Panc1 (cell line): ENCODE measurements around the gene PRR14L. TPM values are rescaled to one million over a fixed set of nuclear protein-coding genes. Genes with fewer than 3 reads are reported as not detected.

Experiments
- ATAC-seq: fragments of 200-7000 bp; cut with Tn5 transposase; 2 replicates; pipeline ENCODE4 v1.9.1; 2020; ENCODE audit warnings: mild to moderate bottlenecking, moderate library complexity
- BruUV-seq: library from RNA; stranded (reverse); fragments of 400-500 nt; replicated peaks from 2 replicates; lab custom pipeline; 2021; lab: Mats Ljungman, UMichigan
- CTCF ChIA-PET: fragments of 300-600 bp; sonication (Branson Sonifier 250); formaldehyde crosslinking; loops from one replicate; lab custom pipeline; 2022; ENCODE audit warnings: antibody characterized with exemption; lab: Charles Lee
- POLR2A ChIA-PET: fragments of 300-600 bp; sonication (Branson Sonifier 250); formaldehyde crosslinking; loops from one replicate; lab custom pipeline; 2022; ENCODE audit warnings: antibody characterized with exemption; lab: Charles Lee
- DNase-seq: peaks from one replicate; pipeline ENCODE4 v3.0.0-alpha.2; 2010; ENCODE audit warnings: low read depth, low spot score
- H3K27ac ChIP-seq: 2 replicates; pipeline ENCODE4 v1.5.1; 2011; ENCODE audit warnings: mild to moderate bottlenecking, low read length, inconsistent platforms
- H3K27me3 ChIP-seq: fragments of 200-500 bp; sonication (Bioruptor generic); 2 replicates; pipeline ENCODE4 v1.6.0; 2014; ENCODE audit warnings: low read length, inconsistent platforms; ENCODE audit not compliant: control insufficient read depth, insufficient read depth
- H3K36me3 ChIP-seq: fragments of 200-500 bp; sonication (Bioruptor generic); 2 replicates; pipeline ENCODE4 v1.5.1; 2014; ENCODE audit warnings: inconsistent platforms, mild to moderate bottlenecking, low read length, moderate library complexity; ENCODE audit not compliant: control insufficient read depth, insufficient read depth
- H3K4me1 ChIP-seq: 2 replicates; pipeline ENCODE4 v1.5.1; 2011; ENCODE audit warnings: inconsistent platforms, mild to moderate bottlenecking, low read length, moderate library complexity; ENCODE audit not compliant: control insufficient read depth, insufficient read depth
- H3K4me3 ChIP-seq, 2 experiments: 2 replicates each; pipeline ENCODE4 v1.5.1; 2011 to 2012; ENCODE audit warnings: low read depth in 2 of 2, low read length in 2 of 2, mild to moderate bottlenecking in 2 of 2, inconsistent platforms in 1 of 2, moderate library complexity in 1 of 2
- H3K9me3 ChIP-seq: fragments of 200-500 bp; sonication (Bioruptor generic); 2 replicates; pipeline ENCODE4 v1.5.1; 2014; ENCODE audit warnings: low read depth, mild to moderate bottlenecking, inconsistent platforms, low read length, moderate library complexity; ENCODE audit not compliant: control insufficient read depth, insufficient read depth
- CTCF ChIP-seq: fragments of 450-650 bp; IDR thresholded peaks from 2 replicates; pipeline ENCODE4 v1.5.1; 2017; ENCODE audit warnings: mild to moderate bottlenecking
- POLR2AphosphoS5 ChIP-seq: IDR thresholded peaks from 2 replicates; pipeline ENCODE4 v1.6.1; 2012; ENCODE audit warnings: mild to moderate bottlenecking, low read depth, low read length, moderate library complexity
- REST ChIP-seq, 2 experiments: IDR thresholded peaks; 2 replicates each; pipeline ENCODE4 v1.6.1; 2011 to 2012; ENCODE audit warnings: low read depth in 2 of 2, control low read depth in 1 of 2, low read length in 1 of 2, mild to moderate bottlenecking in 1 of 2, moderate library complexity in 1 of 2; ENCODE audit not compliant: insufficient read depth in 1 of 2
- SIN3A ChIP-seq: IDR thresholded peaks from 2 replicates; pipeline ENCODE4 v1.6.1; 2012; ENCODE audit warnings: low read depth, mild to moderate bottlenecking, low read length, moderate library complexity, borderline replicate concordance; ENCODE audit not compliant: insufficient read depth
- TCF7L2 ChIP-seq: IDR thresholded peaks from 2 replicates; pipeline ENCODE4 v1.6.1; 2011; ENCODE audit warnings: mild to moderate bottlenecking, low read depth, low read length, inconsistent platforms
- in situ Hi-C: cut with HindIII; loops from 2 replicates; pipeline ENCODE4 v1.10.0; 2016; ENCODE audit warnings: low sequenced_read_pairs, low pct_unique_long_range_greater_than_20kb
- intact Hi-C: fragments of 100-400 bp; cut with micrococcal nuclease; formaldehyde crosslinking; loops from one replicate; pipeline ENCODE4 v1.10.0; 2022; ENCODE audit not compliant: unreplicated experiment
- total RNA-seq: library from RNA; stranded (reverse); gene quantifications from one replicate; pipeline ENCODE4 v1.2.1, GENCODE V29; 2021; ENCODE audit not compliant: unreplicated experiment

Gene PRR14L
- total RNA-seq, 1 experiment from 2014 or later: 45.7 TPM

- Histone ChIP-seq H3K36me3 (no peaks in the 10 kb centered on the region), H3K4me3 (no peak overlapping the region), H3K27ac (no peak overlapping the region), H3K9me3 (no peaks in the 10 kb centered on the region), H3K4me1 (peaks cover 3% of the 10 kb centered on the region; the same call in 1 of the 2 replicates), H3K27me3 (no peaks in the 10 kb centered on the region)
- POLR2A ChIA-PET: interaction anchor here (0.6 kb wide), 1 partner anchor 131 kb away, joined by 9 read pairs; no protein-coding TSS in a partner anchor
- no TSS peak for BruUV-seq
- no peak for ATAC-seq
- CTCF ChIA-PET: no interaction called here
- no peak for TF ChIP-seq TCF7L2
- TF ChIP-seq CTCF: no peak
- DNase-seq: no peak
- intact Hi-C loops: no loop called here
- in situ Hi-C loops: no loop called here
Observed at GRCh38 chr22:31680861-31681341, 69.0 kb downstream of the PRR14L start.

- ChIA-PET CTCF (no interaction called here), POLR2A (no interaction called here)
- no peak for DNase-seq
- H3K36me3 ChIP-seq: no peaks in the 10 kb centered on the region
- H3K4me1 ChIP-seq: peaks cover 3% of the 10 kb centered on the region; the same call in 1 of the 2 replicates
- no peak for ATAC-seq
- TF ChIP-seq TCF7L2: no peak
- no peak for TF ChIP-seq SIN3A
- no peak for TF ChIP-seq POLR2AphosphoS5
- no peak for TF ChIP-seq REST (IDR thresholded peaks at IDR 0.05; ENCODE audit: insufficient read depth in 1 of 2, low read depth in 2 of 2, low read length in 1 of 2)
- TF ChIP-seq CTCF: no peak
- BruUV-seq: no TSS peak
- H3K27me3 ChIP-seq: no peaks in the 10 kb centered on the region
- no peaks in the 10 kb centered on the region for H3K9me3 ChIP-seq
- H3K4me3 ChIP-seq: no peak overlapping the region
- H3K27ac ChIP-seq: no peak overlapping the region
- intact Hi-C loops: no loop called here
- in situ Hi-C loops: no loop called here
Observed at GRCh38 chr22:31678748-31679147, 71.2 kb downstream of the PRR14L start.
